ENCODE data around the gene COX7A1.

COX7A1 gene

DNA sequence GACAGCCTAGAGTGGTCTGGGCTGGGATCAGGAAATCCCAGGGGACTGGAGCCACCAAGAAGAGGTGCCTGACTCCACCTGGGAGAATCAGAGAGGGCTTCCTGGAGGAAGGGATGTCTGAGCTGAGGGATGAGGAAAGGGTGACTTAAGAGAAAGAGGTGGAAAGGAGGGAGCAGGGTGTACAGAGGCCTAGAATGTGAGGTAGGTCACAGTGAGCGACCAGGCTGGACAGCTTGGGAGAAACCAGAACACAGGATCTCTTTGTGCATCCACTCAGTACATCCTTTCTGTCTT is 36.0 kb downstream of the COX7A1 start:
- H3K4me3 ChIP-seq (replicated peaks; ENCODE audit: low read depth, low read length): peak overlapping the region; percentile 98
- no peak for DNase-seq (ENCODE audit: extremely low read depth, insufficient read length)
- peaks cover 17% of the 10 kb centered on the region for H3K36me3 ChIP-seq (ENCODE audit: control insufficient read depth, insufficient read depth, low read length)
- no peaks in the 10 kb centered on the region for H3K27me3 ChIP-seq (replicated peaks; ENCODE audit: control insufficient read depth, insufficient read depth, low read length)
- TF ChIP-seq, protein P1, sequence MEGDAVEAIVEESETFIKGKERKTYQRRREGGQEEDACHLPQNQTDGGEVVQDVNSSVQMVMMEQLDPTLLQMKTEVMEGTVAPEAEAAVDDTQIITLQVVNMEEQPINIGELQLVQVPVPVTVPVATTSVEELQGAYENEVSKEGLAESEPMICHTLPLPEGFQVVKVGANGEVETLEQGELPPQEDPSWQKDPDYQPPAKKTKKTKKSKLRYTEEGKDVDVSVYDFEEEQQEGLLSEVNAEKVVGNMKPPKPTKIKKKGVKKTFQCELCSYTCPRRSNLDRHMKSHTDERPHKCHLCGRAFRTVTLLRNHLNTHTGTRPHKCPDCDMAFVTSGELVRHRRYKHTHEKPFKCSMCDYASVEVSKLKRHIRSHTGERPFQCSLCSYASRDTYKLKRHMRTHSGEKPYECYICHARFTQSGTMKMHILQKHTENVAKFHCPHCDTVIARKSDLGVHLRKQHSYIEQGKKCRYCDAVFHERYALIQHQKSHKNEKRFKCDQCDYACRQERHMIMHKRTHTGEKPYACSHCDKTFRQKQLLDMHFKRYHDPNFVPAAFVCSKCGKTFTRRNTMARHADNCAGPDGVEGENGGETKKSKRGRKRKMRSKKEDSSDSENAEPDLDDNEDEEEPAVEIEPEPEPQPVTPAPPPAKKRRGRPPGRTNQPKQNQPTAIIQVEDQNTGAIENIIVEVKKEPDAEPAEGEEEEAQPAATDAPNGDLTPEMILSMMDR (IDR thresholded peaks at IDR 0.05; ENCODE audit: insufficient read depth, low read length, poor library complexity, severe bottlenecking): no peak

DNA sequence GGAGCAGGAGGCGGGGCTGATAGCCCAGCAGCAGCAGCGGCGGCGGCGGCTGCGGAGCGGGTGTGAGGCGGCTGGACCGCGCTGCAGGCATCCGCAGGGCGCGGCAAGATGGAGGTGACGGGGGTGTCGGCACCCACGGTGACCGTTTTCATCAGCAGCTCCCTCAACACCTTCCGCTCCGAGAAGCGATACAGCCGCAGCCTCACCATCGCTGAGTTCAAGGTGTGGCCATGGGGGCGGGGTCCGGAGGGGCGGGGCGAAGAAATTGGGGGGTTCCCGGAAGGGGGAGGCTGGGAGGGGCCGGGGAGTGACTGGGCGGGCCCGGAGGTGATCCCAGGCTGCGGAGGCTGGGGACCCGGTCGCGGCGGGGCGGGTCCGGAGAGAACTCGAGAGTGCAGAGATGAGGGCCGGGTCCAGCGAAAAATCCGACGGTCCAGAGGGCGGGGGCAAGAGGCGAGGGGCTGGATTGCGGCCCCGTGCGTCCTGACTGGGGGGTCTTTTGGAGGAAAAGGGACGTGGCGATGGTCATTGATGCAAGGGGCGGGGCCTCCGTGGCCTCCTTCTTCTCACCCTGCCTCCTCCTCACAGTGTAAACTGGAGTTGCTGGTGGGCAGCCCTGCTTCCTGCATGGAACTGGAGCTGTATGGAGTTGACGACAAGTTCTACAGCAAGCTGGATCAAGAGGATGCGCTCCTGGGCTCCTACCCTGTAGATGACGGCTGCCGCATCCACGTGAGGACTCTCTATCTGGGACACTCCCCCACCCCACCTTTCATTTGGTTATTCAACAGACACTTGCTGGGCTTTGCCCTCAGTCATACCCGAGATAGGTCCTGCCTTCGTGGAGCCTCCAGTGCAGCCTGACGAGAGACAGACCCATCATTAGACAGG is 36.5 kb downstream of the COX7A1 start, which contains the start of gene TBCB:
Gene TBCB, plus strand, starts transcription at position 16 of the 891 bp plus-strand sequence. Its CDS starts 93 bp downstream, at position 109.
- Histone ChIP-seq H3K4me3 (replicated peaks; ENCODE audit: low read depth, low read length) (peak within 1 kb of the TSS; percentile 98), H3K36me3 (ENCODE audit: control insufficient read depth, insufficient read depth, low read length) (peaks cover 16% of the 10 kb centered on the region), H3K27me3 (replicated peaks; ENCODE audit: control insufficient read depth, insufficient read depth, low read length) (no peaks in the 10 kb centered on the region)
- TF ChIP-seq, protein P1 (IDR thresholded peaks at IDR 0.05; ENCODE audit: insufficient read depth, low read length, poor library complexity, severe bottlenecking): no peak
- DNase-seq (ENCODE audit: extremely low read depth, insufficient read length): no peak

DNA sequence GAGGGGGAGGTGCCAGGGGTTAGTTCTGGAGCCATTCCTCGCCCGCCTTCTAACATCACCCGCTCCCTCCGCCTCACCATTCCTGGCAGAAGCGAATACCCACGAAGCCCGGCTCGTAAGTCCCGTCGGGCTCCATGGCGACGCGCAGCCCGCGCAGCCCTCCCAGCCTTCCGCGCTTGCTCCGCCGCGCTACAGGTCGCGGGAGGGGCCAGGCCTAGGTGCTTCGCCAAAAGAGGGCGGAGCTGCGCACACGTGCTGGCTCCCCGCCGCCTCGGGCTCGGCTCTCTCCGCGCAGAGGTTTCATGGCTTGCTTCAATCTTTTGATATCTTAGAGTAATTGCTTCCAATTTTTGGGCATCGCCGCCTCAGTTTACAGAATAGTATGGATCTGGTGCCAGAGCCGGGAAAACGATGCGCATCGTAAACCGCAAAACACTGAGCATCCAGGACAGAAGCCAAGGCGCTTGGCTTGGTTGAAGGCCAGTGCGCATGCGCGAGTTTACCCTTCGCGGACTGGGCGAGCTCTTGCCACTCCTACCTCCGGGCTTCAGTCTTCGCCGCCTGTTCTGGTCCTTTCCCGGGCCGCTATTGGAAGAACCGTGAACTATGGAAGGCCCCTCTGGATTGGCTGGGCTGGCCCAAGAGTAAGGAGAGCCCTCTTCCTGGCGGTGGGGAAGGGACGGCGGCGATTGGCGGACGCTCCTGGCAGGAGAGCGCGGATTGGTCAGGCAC is 37.4 kb downstream of the COX7A1 start, which contains the start of gene POLR2I:
Gene POLR2I, minus strand, starts transcription at position 155 of the 732 bp plus-strand sequence. Its CDS starts 19 bp downstream, at position 136.
- TF ChIP-seq, protein P1 (IDR thresholded peaks at IDR 0.05; ENCODE audit: insufficient read depth, low read length, poor library complexity, severe bottlenecking): no peak
- peak; percentile 99 for DNase-seq (ENCODE audit: extremely low read depth, insufficient read length)
- Histone ChIP-seq H3K27me3 (replicated peaks; ENCODE audit: control insufficient read depth, insufficient read depth, low read length) (no peaks in the 10 kb centered on the region), H3K36me3 (ENCODE audit: control insufficient read depth, insufficient read depth, low read length) (peaks cover 13% of the 10 kb centered on the region), H3K4me3 (replicated peaks; ENCODE audit: low read depth, low read length) (peak within 1 kb of the TSS; percentile 98)

DNA sequence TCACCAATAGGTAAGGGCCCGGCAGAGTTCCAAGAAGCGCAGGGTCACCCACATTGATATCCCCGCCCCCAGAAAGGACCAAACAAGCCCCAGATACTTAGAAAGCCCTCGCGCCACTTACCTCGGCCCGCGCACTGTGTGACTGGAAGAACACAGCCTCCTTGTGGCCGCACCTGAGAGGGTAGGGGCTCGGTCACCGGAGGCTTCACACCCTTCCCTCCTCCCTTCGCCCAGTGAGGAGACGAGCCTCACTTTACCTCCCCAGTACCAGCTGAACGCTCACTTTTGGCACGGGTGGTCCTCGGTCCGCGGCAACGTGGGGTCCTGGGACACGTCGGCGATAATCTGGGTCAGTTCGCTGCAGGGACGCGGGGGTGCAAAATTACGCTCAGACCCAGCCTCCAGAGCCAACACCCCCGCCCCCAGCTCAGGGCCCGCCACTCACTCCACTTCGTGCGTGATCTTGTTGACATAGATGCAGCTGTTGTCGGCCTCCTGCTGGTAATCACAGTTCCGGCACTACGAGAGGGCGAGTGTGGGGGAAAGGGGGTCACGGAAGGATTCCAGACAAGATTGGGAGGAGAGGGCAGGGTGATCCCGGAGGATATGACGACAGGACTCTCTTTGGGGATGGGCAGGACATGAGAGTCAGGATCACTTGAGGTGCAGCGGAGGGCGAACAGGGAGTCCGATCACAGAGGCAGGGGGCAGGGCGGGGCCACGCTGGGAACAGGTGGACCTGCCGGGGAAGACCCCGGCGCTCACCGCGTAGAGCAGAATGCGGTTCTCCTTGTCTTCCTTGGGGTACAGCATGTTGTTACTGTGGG is 38.1 kb downstream of the COX7A1 start:
- TF ChIP-seq, protein P1 (IDR thresholded peaks at IDR 0.05; ENCODE audit: insufficient read depth, low read length, poor library complexity, severe bottlenecking): no peak
- Histone ChIP-seq H3K36me3 (ENCODE audit: control insufficient read depth, insufficient read depth, low read length) (peaks cover 10% of the 10 kb centered on the region), H3K27me3 (replicated peaks; ENCODE audit: control insufficient read depth, insufficient read depth, low read length) (no peaks in the 10 kb centered on the region), H3K4me3 (replicated peaks; ENCODE audit: low read depth, low read length) (peak overlapping the region; percentile 98)
- no peak for DNase-seq (ENCODE audit: extremely low read depth, insufficient read length)

DNA sequence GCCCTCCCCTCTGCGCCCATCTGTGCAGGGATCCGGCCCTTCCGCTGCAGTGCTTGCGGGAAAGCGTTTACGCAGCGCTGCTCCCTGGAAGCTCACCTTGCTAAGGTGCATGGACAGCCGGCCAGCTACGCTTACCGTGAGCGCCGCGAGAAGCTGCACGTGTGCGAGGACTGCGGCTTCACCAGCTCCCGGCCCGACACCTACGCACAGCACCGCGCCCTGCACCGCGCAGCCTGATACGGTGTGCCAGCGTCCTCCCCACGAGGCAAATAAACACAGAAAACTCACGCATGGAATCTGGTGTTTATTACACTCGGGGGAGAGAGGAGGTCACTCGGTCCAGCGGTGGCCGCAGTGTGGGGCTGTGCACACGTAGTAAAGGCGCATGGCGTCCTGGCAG is 38.8 kb downstream of the COX7A1 start:
- no peaks in the 10 kb centered on the region for H3K27me3 ChIP-seq (replicated peaks; ENCODE audit: control insufficient read depth, insufficient read depth, low read length)
- TF ChIP-seq, protein P1 (IDR thresholded peaks at IDR 0.05; ENCODE audit: insufficient read depth, low read length, poor library complexity, severe bottlenecking): no peak
- peaks cover 9% of the 10 kb centered on the region for H3K36me3 ChIP-seq (ENCODE audit: control insufficient read depth, insufficient read depth, low read length)
- no peak for DNase-seq (ENCODE audit: extremely low read depth, insufficient read length)
- peak overlapping the region; percentile 98 for H3K4me3 ChIP-seq (replicated peaks; ENCODE audit: low read depth, low read length)
